GM21737 (cell line): Measurements from ENCODE around the gene AHRR.
A peak's percentile ranks its signal among the peaks of the same experiment; 100 is the strongest.
"Not testable (repeated sequence)": the region's sequence is repeated elsewhere in the genome, so short reads cannot be mapped to it uniquely, and the experiment has no call there.

Experiments used
- ATAC-seq: cut with Tn5 transposase; IDR thresholded peaks from one replicate; pipeline ENCODE4 v1.9.1; 2021; ENCODE audit warnings: mild to moderate bottlenecking, moderate library complexity; ENCODE audit not compliant: unreplicated experiment

Gene AHRR

DNA sequence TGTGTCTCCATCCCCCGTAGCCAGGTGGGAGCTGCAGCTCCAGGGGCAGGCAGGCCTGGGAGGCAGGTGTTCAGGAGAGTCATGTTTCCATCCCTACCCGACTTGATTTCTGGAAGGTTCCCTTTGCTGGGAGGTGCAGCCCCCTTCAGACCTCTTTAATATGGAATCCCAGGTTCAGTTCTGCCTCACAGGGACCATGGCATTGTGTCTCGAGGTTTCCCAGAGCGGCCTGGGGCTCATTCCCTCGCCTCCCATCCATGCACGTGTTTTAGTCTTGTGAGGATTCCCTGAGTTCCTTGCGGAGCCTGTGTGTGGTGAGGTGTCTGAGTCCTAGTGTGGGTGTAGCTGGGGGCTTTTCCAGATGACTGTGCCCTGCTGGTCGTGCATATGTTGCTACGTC is 16.5 kb upstream of the AHRR start:
- ATAC-seq = no peak

DNA sequence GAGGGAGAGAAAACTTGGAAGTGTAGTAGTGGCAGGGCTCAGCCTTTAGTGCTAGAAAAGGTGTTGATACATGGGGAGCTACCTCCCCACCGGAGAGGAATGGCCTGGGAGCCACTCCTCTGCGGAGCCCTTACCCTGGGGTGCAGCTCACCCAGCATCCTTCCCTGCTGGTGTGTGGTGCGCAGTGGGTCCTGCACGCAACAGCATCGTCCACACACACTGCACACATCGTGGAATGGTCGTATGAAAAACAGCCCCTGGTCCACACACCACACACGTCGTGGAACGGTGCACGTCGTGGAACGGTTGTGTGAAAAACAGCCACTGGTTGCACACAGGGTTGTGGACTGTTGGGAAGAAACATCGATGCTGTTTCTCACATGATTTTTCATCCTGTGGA is 16.1 kb upstream of the AHRR start:
- ATAC-seq = no peak

DNA sequence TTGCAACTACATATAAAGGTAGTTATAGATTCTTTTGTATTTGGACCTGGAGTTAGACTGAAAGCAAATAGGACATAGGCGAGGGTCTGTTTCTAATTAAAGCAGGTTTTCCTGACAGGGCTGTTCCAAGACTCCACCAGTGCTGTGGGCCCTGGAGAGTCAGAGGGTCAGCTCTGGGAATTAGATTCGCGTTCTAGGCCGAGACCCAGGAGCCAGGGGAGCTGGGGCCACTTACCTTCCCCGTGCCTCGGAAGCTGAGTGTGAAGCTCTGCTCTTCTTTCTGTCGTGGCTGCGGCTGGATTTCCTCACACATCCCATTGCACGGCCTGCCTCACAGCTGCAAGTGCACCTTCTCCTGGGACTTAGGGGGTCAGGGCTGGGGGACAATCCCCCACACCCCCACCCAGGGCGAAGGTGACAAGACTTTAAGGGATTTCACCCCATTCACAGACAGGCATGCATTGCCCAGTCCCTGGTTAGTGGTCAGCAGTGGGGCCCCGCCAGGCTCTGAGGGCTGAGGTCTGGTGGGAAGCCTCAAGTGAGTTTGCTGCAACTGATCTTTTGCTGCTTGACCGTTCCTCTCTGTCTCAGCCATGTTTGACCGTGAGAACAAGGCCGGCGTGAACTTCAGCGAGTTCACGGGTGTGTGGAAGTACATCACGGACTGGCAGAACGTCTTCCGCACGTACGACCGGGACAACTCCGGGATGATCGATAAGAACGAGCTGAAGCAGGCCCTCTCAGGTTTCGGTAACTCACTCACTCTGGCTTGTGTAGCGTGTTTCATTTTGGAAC is 15.3 kb upstream of the AHRR start:
- ATAC-seq = no peak

DNA sequence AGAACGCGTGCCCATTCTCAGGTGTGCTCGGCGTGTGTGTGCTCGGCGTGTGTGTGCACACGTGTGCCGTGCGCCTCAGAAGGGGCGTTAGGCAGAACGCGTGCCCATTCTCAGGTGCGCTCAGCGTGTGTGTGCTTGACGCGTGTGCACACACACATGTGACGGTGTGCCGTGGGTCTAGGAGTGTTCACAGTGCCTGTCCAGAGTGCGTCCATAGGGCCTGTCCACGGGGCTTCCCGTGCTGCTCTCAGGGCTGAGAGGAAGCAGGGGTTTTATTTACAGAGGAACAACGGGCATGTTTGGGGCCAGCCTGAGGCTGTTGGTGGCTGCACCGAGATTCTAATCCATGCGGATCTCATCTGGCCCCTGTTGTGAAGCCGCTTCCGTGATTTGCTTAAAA is 14.2 kb upstream of the AHRR start:
- ATAC-seq = no peak

DNA sequence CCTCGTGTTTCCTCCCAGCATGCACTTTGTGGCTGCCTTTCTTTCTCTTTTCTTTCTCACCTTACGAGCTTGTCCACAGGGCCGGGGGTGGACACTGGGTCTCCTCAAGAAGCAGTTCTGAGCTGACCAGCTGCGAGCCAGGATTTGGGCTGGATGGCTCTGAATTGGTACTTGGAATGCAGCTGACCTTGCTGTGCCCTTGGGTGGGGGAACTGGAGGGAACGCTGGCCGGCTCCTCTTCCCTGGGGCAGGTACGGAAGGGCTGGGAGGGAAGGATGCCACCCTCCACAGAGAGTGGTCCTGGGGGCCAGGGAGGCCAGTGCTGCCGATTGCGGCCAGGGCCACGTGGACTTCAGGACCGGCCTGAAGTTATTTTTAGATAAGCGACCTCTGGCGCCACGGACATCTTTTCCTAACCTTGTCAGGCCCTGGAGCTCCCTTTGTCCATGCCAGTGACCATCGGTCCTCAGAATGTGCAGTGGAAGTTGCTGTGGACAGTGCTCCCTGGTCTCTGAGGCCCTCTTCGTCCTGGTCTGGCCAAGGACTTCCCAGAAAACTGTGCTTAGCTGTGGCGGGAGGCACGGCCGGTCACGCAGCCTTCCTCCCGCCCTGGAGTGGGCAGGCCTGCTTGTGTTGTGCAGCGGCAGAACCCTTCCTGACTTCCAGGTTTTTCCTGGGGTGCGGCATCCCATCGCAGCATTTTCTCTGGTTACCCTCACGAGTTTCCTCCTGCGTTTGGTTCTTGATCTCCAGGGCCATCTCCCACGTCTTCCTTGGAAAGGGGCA is 13.5 kb upstream of the AHRR start:
- no peak for ATAC-seq

DNA sequence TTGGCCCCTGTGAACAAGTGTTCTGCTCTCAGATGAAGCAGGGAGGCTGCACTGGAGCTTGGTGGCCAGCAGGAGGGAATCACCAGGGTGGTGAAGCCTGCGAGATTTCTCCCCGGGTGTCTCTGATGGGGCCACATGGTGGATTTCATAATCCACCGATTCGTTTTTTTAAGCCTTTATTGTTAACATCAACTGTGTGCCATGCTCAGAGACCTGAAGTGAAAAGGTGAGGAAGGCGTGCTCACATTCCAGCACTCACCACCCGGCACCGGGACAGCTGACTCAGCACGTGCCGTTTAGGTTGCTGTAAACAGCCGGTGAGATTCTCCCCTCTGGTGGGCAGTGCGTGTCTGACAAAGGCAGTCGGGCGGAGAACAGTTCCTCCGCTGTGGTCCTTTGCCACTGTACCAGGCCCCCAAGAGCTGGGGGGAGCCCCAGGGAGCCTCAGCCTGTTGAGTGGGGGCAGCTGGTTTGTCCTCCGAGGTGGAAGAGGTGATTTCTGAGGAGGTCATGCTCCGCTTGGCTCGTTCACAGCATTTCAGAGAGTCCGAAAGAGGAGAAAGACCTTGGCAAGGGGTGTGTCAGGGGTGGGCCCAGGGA is 12.7 kb upstream of the AHRR start:
- no peak for ATAC-seq

DNA sequence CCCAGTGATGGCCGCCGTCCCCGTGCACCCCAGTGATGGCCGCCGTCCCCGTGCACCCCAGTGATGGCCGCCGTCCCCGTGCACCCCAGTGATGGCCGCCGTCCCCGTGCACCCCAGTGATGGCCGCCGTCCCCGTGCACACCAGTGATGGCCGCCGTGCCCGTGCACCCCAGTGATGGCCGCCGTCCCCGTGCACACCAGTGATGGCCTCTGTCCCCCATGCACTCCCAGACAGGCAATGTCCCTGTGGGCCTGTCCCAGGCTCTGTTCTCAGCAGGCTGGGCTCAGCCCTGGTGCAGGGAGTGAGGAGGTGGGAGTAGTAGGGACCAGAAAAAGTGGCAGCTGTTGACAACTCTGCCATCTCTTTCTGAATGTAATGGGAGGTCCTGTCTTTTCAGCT is 11.7 kb upstream of the AHRR start:
- not testable (repeated sequence) for ATAC-seq

DNA sequence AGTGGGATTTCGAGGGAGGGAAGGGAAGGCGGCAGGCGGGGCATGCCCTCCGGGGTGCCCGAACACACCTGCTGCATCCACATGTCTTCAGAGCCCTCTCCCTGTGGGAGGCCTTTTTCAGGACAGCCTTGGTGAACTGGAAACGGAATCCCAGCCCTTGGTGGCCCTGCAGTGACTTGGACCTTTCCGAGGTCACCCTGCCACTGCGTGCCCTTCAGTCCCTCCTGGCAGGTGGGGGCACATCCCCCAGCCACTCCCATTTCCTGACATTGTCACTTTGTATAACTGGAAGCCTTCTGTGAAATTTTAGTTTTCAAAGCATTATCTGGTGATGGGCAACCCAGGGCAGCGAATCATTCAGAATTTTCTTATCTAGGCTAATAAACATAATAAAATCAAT is 11.0 kb upstream of the AHRR start:
- ATAC-seq = no peak

DNA sequence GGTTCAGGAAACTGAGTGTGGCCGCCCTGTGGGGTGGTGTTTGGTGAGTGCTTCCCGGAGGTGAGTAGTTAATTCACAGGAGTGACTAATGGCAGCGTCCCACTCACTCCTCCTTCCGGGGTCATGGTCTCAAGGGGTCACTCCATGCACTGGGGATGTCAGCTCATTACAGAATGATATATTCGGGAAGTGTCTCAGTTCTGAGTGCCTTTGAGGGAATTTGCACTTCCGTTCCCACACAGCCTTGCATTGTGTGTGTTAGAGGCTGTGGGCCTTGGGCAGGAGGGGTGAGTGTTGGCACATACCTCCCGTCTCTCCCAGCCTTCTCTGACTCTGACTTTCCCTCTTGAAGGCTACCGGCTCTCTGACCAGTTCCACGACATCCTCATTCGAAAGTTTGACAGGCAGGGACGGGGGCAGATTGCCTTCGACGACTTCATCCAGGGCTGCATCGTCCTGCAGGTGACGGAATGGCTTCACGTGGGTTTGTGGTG is 10.5 kb upstream of the AHRR start:
- no peak for ATAC-seq

DNA sequence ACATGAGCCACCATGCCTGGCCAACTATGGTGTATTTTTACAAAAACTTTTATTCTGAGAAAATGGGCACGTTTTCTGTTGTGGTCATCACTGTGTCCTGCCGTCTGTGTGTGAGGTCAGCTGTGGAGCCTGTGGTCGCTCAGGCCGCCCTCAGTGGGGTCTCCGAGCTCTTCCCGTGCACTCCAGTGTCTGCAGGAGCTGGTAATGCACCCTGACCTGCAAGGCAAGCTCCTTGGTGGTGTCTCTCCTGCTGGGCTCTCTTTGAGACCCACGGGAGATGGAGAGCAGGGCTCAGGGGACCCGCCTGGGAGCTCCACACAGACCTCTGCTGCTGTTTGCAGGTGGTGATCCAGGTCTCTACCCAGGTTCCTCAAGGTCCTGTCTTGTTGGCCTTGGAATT is 9.6 kb upstream of the AHRR start:
- no peak for ATAC-seq

DNA sequence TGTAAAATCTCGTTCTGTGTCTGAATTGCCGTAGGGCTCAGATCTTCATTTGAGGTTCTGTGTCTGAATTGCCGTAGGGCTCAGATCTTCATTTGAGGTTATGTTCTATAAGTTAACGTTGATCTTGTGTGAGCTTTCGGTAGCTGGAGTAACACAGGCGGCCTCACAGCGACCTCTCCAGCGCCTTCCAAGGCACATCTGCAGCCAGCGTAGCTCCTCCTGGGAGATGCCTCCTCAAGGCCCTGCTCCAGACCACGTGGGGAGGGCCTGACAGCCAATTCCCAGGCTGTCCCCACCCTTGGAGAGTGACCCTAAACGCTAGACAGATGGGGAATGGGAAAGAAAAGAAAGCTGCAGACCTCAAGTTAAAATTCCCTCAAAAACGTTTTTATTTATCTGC is 8.7 kb upstream of the AHRR start:
- no peak for ATAC-seq

DNA sequence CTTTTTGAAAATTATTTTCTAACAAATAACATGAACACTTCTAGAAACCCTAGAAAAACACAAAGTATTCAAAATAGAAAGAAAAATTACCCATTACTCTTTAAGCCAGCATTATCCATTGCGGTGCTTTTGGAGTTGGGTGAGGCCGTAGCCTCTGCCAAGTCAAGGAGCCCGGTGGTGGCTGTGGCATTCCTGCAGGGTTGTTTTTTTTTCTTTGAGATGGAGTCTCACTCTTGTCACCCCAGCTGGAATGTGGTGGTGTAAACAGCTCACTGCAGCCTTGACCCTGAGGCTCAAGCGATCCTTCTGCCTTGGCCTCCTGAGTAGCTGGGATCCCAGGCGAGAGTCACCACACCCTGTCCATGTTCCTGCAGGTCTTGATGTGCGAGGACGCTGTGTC is 8.2 kb upstream of the AHRR start:
- ATAC-seq = no peak

DNA sequence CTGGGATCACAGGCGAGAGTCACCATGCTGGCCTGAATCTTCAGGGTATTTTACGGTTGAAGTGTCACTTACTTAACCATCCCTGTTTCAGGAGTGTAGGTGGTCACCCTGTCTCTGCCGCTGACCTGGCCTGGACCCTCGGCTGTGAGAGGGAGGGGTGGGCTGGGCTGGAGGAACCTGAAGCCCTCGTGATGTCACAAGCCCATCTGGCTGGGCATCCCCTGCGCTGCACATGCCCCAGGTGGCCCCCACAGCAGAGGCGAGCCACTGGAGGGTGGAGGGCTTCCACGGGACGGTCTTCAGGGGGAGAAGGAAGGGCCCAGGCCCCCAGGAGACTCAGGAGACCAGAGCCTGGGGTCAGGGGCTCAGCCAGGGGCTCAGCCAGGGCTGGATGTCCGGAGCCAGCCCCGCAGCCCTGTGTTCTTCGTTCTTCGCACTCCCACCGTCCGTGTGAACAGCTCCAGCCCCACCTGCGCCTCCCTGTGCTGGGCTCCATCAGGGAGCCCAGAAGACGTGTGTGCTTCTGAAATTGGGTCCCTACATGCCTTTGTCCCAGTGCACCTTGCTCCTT is 7.6 kb upstream of the AHRR start:
- ATAC-seq = no peak

DNA sequence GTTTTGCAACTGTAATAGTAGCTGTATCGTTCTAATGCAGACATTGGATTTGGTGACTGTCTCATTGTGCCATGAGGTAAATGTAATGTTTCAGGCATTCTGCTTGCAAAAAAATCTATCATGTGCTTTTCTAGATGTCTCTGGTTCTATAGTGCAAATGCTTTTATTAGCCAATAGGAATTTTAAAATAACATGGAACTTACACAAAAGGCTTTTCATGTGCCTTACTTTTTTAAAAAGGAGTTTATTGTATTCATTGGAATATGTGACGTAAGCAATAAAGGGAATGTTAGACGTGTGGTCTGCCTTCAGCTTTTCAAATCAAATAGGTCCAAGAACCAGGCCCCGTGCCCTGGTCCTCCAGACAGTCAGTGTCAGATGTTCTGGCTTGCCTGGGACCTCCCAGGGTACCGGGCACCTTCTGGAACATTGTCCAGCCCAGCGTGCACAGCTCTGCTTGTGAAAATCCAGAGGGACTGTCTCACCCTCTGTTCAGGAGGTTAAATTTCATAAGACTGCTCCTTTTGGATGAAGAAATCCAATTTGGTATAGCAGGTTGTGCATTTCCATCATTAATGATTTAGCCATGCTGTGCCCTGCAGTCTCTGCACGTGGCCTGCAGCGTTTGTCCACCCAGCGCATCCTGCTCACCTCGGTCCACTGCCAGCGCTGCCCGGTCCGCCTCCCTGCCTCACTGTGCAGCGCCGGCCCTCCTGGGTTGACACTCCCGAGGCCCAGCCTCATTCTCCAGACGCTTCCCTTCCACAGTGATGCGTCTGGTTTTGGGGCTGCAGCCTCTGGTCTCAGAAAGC is 6.6 kb upstream of the AHRR start:
- no peak for ATAC-seq

DNA sequence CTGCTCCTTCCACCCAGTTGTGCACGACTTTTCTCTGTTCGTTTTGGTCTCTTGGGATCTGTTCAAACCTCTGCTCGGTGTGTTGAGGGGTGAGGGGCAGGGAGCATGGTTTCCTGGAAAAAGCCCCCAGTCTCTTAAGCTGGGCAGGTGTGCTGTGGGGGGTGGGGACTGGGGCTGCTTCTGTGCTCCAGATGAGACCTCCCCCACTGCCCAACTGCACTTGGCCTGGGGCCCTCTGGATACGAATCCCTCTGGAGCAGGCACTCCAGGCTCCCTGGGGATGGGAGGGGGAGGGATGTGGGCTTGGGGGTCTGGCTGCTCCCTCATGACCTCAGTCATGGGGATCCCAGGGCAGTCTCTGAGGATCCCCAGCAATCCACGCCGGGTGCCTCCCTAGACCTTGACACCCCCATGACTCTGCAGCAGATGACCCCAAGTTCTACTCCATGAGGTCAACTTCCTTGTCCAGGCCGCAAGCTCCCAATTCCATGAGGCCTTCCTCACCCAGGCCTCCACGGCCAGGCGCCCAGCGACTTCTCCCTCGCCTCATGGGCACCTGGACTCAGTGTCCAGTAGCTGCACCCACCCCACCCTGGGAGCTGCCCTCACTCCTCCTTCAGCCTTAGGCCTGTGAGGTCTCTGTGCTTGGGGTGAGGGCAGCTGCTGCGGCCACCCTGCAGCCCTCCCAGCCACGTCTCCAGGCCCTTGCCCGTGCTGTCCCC is 5.9 kb upstream of the AHRR start:
- ATAC-seq = no peak

DNA sequence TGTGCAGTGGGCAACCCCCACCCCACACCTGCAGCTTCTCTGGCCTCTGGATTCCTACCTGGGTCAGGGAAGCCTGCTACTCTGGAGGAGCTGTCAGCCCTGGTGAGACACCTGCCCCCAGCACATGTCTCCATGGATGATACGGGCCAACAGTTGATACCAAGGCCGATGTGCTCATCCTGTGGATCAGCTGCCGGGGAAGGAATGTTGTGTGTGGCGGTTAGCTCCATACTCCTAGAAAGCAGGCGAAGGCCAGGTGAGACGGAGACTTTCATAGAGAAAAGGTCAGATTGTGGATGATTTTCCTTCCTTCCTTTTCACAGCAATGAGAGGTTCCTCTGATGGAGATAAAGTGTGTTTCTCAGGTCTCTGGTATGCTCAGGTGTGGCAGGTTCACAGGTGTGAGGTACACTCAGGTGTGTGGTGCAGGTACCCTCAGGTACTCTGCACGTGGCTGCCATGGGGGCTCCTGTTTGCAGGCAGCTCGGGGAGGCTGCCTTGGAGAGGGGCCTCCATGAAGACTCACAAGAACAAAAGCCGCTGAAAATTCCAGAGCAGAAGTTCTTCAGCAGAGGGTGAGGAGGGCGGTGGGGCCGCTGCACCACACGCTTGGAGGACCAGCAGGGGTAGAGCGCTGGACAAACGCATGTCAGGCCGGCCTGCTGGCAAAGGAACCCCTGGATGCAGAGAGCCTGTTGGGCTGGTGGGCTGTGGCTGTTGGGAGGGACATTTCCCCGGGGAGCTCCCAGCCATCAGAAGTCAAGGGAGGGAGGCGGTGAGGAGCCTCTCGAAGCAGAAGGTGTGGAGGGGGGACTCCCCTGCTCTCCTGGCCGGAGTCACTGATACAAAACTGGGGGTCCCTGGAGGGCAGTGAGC is 5.1 kb upstream of the AHRR start:
- no peak for ATAC-seq

DNA sequence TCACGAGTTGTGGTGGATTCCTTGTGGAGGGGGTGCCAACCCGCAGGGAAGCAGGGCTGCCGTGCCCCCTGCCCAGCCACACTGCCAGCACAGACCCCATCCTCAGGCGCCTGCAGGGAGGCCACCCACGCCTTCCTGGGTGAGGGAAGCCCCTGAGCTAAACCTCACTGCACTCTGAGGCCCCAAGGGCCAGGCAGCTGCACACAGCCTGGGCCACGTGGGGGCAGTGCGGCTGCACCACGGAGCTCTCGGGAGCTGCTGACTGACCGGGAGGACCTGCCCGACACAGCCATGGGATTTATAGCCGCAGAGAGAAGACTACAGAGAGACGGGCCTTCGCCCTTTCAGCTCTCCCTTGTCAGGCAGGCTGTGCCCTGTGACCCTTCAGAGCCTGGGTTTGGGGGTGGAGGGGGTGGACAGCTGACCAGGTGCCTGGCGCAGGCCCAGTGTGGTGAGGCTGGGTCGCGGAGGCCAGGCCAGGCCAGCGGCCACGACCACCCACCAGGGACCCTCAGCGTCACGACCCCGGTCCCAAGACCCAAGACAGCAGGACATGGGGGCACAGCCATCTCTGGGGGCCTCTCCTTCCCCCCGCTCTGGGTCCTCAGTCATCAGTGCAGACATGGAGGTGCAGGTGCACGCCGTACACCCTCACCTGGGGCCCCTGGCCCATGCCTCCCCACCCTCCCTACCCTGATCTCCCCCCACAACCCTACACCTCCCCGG is 4.3 kb upstream of the AHRR start:
- ATAC-seq = peak; percentile 74

DNA sequence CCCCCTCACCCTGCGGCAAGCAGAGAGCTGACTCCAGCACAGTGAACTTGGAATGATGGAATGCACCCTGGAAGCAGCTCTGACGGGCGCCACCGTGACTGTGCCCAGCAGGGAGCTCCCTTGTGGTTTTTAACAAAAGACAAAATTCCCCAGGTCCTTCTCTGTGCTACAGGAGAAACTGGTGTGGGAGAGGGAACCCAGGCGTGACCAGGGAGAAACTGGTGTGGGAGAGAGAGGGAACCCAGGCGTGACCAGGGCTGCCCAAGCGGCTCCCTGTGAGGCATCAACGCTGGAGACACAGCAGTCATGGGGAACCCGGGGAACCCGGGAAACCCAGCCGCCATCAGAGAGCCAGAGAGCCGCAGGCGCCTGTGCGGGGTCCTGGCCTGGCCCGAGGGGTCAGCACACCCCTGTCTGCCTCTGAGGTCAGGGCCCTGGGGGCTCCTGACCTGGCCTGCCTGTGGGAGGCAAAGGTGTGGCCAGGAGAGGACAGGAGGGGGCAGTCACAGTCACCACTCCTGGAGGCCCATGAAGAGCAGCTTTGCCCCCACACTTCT is 3.1 kb upstream of the AHRR start:
- ATAC-seq = no peak
